SK-N-SH treated with all-trans-retinoic acid at 6 μM for 48 hours (cell line): Measurements from ENCODE around the gene SVIL.

Experiments used
- ATAC-seq: fragments of 200-7000 bp; cut with Tn5 transposase; 3 replicates; pipeline ENCODE4 v1.9.1; 2020; ENCODE audit warnings: mild to moderate bottlenecking, moderate library complexity
- ARNTL ChIP-seq: fragments of 450-650 bp; formaldehyde crosslinking; IDR thresholded peaks from 2 replicates; pipeline ENCODE4 v1.5.0; 2020; ENCODE audit warnings: low read depth, mild to moderate bottlenecking, moderate library complexity, borderline replicate concordance
- BACH2 ChIP-seq: fragments of 250-450 bp; sonication (Bioruptor Pico); IDR thresholded peaks from 2 replicates; pipeline ENCODE4 v1.9.0; 2021; ENCODE audit warnings: mild to moderate bottlenecking, borderline replicate concordance
- CREB5 ChIP-seq: fragments of 250-450 bp; sonication (Bioruptor Pico); IDR thresholded peaks from 2 replicates; pipeline ENCODE4 v1.5.1; 2020; ENCODE audit warnings: low read depth, mild to moderate bottlenecking, moderate library complexity
- CSDC2 ChIP-seq: fragments of 250-450 bp; sonication (Bioruptor Pico); IDR thresholded peaks from 2 replicates; pipeline ENCODE4 v1.5.0; 2020; ENCODE audit warnings: mild to moderate bottlenecking, moderate library complexity
- CSRNP3 ChIP-seq: fragments of 250-450 bp; sonication (Bioruptor Pico); IDR thresholded peaks from 2 replicates; pipeline ENCODE4 v1.5.1; 2021; ENCODE audit warnings: mild to moderate bottlenecking, moderate library complexity
- ESRRG ChIP-seq: fragments of 250-450 bp; sonication (Bioruptor Pico); IDR thresholded peaks from 2 replicates; pipeline ENCODE4 v1.6.1; 2021; ENCODE audit warnings: mild to moderate bottlenecking
- GLIS3 ChIP-seq: fragments of 250-450 bp; sonication (Bioruptor Pico); IDR thresholded peaks from 2 replicates; pipeline ENCODE4 v1.5.0; 2020; ENCODE audit warnings: mild to moderate bottlenecking, moderate library complexity
- ISL1 ChIP-seq: fragments of 250-450 bp; sonication (Bioruptor Pico); IDR thresholded peaks from 2 replicates; pipeline ENCODE4 v2.1.2; 2022; ENCODE audit warnings: mild to moderate bottlenecking, moderate library complexity
- OSR1 ChIP-seq: fragments of 250-450 bp; sonication (Bioruptor Pico); IDR thresholded peaks from 2 replicates; pipeline ENCODE4 v1.8.0; 2022; ENCODE audit warnings: moderate library complexity, mild to moderate bottlenecking, inconsistent platforms
- PPARA ChIP-seq: fragments of 250-450 bp; sonication (Bioruptor Pico); IDR thresholded peaks from 2 replicates; pipeline ENCODE4 v1.5.0; 2020; ENCODE audit warnings: mild to moderate bottlenecking, borderline replicate concordance
- RARB ChIP-seq: fragments of 250-450 bp; sonication (Bioruptor Pico); IDR thresholded peaks from 2 replicates; pipeline ENCODE4 v1.8.0; 2021; ENCODE audit warnings: mild to moderate bottlenecking, moderate library complexity
- SNAI2 ChIP-seq: fragments of 250-450 bp; sonication (Bioruptor Pico); IDR thresholded peaks from 2 replicates; pipeline ENCODE4 v1.5.0; 2020; ENCODE audit warnings: mild to moderate bottlenecking, moderate library complexity
- TCF4 ChIP-seq: fragments of 250-450 bp; sonication (Bioruptor Pico); IDR thresholded peaks from 2 replicates; pipeline ENCODE4 v1.8.0; 2021; ENCODE audit warnings: mild to moderate bottlenecking, moderate library complexity, borderline replicate concordance
- TSHZ2 ChIP-seq: fragments of 250-450 bp; sonication (Bioruptor Pico); IDR thresholded peaks from 2 replicates; pipeline ENCODE4 v1.5.0; 2020; ENCODE audit warnings: mild to moderate bottlenecking, moderate library complexity
- ZC3H10 ChIP-seq: fragments of 250-450 bp; sonication (Bioruptor Pico); IDR thresholded peaks from 2 replicates; pipeline ENCODE4 v1.5.1; 2021; ENCODE audit warnings: mild to moderate bottlenecking, moderate library complexity
- ZFP3 ChIP-seq: fragments of 250-450 bp; sonication (Bioruptor Pico); IDR thresholded peaks from 2 replicates; pipeline ENCODE4 v1.5.0; 2020; ENCODE audit warnings: mild to moderate bottlenecking, moderate library complexity
- ZFP30 ChIP-seq: fragments of 450-650 bp; formaldehyde crosslinking; IDR thresholded peaks from 2 replicates; pipeline ENCODE4 v1.5.0; 2022; ENCODE audit warnings: mild to moderate bottlenecking, moderate library complexity
- ZNF565 ChIP-seq: fragments of 450-650 bp; formaldehyde crosslinking; conservative IDR thresholded peaks from 2 replicates; pipeline ENCODE4 v1.5.0; 2020; ENCODE audit warnings: low read depth, mild to moderate bottlenecking, moderate library complexity
- ZNF70 ChIP-seq: fragments of 450-650 bp; formaldehyde crosslinking; IDR thresholded peaks from 2 replicates; pipeline ENCODE4 v1.5.0; 2020; ENCODE audit warnings: mild to moderate bottlenecking, moderate library complexity

Gene SVIL

GRCh38 chr10:29525762-29526161 is 109.0 kb downstream of the SVIL start:
- ATAC-seq, result no peak
- TF ChIP-seq SNAI2 (CRISPR knock-in tag) (no peak), ZFP3 (no peak), ZNF565 (CRISPR knock-in tag) (no peak), TCF4 (CRISPR knock-in tag) (no peak), RARB (CRISPR knock-in tag) (no peak), CSDC2 (CRISPR knock-in tag) (no peak), PPARA (CRISPR knock-in tag) (no peak), ZNF70 (no peak), CREB5 (no peak), ZC3H10 (CRISPR knock-in tag) (no peak), ESRRG (CRISPR knock-in tag) (no peak), GLIS3 (CRISPR knock-in tag) (no peak), BACH2 (CRISPR knock-in tag) (no peak), ZFP30 (no peak), ISL1 (no peak)

GRCh38 chr10:29524720-29525119 is 110.1 kb downstream of the SVIL start:
- no peak for ATAC-seq

GRCh38 chr10:29524294-29524693 is 110.5 kb downstream of the SVIL start:
- ATAC-seq, result no peak

More at GRCh38 chr10:29524720-29525119, 110.1 kb downstream of the SVIL start:
- no peak for TF ChIP-seq ISL1
- TF ChIP-seq ZNF70, result no peak
- TF ChIP-seq SNAI2 (CRISPR knock-in tag), result no peak
- TF ChIP-seq ZFP3, result no peak
- no peak for TF ChIP-seq ZC3H10 (CRISPR knock-in tag)
- no peak for TF ChIP-seq ZNF565 (CRISPR knock-in tag)
- TF ChIP-seq TSHZ2 (CRISPR knock-in tag), result no peak
- no peak for TF ChIP-seq GLIS3 (CRISPR knock-in tag)

GRCh38 chr10:29522918-29523317 is 111.9 kb downstream of the SVIL start:
- ATAC-seq, result no peak
- TF ChIP-seq CSRNP3 (CRISPR knock-in tag), result no peak
- no peak for TF ChIP-seq SNAI2 (CRISPR knock-in tag)
- TF ChIP-seq ARNTL, result no peak
- no peak for TF ChIP-seq ZFP30

More at GRCh38 chr10:29524294-29524693, 110.5 kb downstream of the SVIL start:
- no peak for TF ChIP-seq PPARA (CRISPR knock-in tag)
- TF ChIP-seq CSRNP3 (CRISPR knock-in tag), result no peak
- TF ChIP-seq ZNF565 (CRISPR knock-in tag), result no peak
- TF ChIP-seq ZFP30, result no peak
- TF ChIP-seq SNAI2 (CRISPR knock-in tag), result no peak

GRCh38 chr10:29522061-29522855 is 112.5 kb downstream of the SVIL start:
- TF ChIP-seq ARNTL (no peak), ZNF70 (no peak), ZC3H10 (CRISPR knock-in tag) (no peak), ZFP3 (no peak), CREB5 (no peak), PPARA (CRISPR knock-in tag) (no peak), CSDC2 (CRISPR knock-in tag) (no peak), OSR1 (CRISPR knock-in tag) (no peak), CSRNP3 (CRISPR knock-in tag) (no peak), GLIS3 (CRISPR knock-in tag) (no peak), ZFP30 (no peak), ESRRG (CRISPR knock-in tag) (no peak), ZNF565 (CRISPR knock-in tag) (no peak)
- ATAC-seq, result no peak
